HEK293 (cell line): Measurements from ENCODE around the gene AMER3.

Experiments used
- CTCF ChIA-PET: fragments of 350-600 bp; formaldehyde crosslinking; extraction: SDS; loops from one replicate; lab custom pipeline; 2021; ENCODE audit warnings: antibody characterized with exemption; lab: Yijun Ruan, JAX
- POLR2A ChIA-PET: fragments of 300-600 bp; formaldehyde crosslinking; extraction: SDS; loops from one replicate; lab custom pipeline; 2020; ENCODE audit warnings: antibody characterized with exemption, inconsistent platforms; lab: Yijun Ruan, JAX
- H3K27ac ChIP-seq: fragments of 200-500 bp; sonication (Bioruptor generic); 2 replicates; pipeline ENCODE4 v1.5.1; 2014; ENCODE audit warnings: low read depth, low read length, control low read depth, inconsistent platforms; ENCODE audit errors: extremely low read depth
- H3K36me3 ChIP-seq, 2 experiments: fragments of 200-500 bp in 1 of 2; sonication (Bioruptor generic) in 1 of 2; 1 replicate in 1 of 2; 2 replicates in 1 of 2; pipeline ENCODE4 v1.5.1; 2014 to 2017; ENCODE audit warnings: inconsistent platforms in 2 of 2, low read length in 2 of 2; ENCODE audit not compliant: control insufficient read depth in 2 of 2, insufficient read depth in 1 of 2
- H3K4me1 ChIP-seq: fragments of 200-500 bp; sonication (Bioruptor generic); 2 replicates; pipeline ENCODE4 v1.5.1; 2014; ENCODE audit warnings: mild to moderate bottlenecking, low read length, inconsistent platforms; ENCODE audit not compliant: control insufficient read depth, insufficient read depth
- H3K4me3 ChIP-seq: 2 replicates; pipeline ENCODE4 v1.5.1; 2011; ENCODE audit warnings: low read depth, mild to moderate bottlenecking, control low read depth, low read length, moderate library complexity
- H3K9me3 ChIP-seq: fragments of 200-500 bp; sonication (Bioruptor generic); 2 replicates; pipeline ENCODE4 v1.5.1; 2014; ENCODE audit warnings: low read depth, low read length, inconsistent platforms; ENCODE audit not compliant: control insufficient read depth, insufficient read depth
- BCL11A ChIP-seq: fragments of 450-650 bp; formaldehyde crosslinking; IDR thresholded peaks from 2 replicates; pipeline ENCODE4 v1.5.1; 2016; ENCODE audit warnings: low read depth, missing biosample characterization, missing genetic modification characterization
- BCL11B ChIP-seq: fragments of 450-650 bp; formaldehyde crosslinking; IDR thresholded peaks from 2 replicates; pipeline ENCODE4 v1.5.1; 2016; ENCODE audit warnings: low read depth, missing biosample characterization, missing genetic modification characterization
- GLI2 ChIP-seq: fragments of 450-650 bp; formaldehyde crosslinking; IDR thresholded peaks from 2 replicates; pipeline ENCODE4; 2017; ENCODE audit warnings: missing biosample characterization, missing genetic modification characterization, low read depth, borderline replicate concordance
- SP7 ChIP-seq: fragments of 450-650 bp; formaldehyde crosslinking; IDR thresholded peaks from 2 replicates; pipeline ENCODE4 v1.5.1; 2016; ENCODE audit warnings: missing biosample characterization, missing genetic modification characterization
- TCF7L2 ChIP-seq: IDR thresholded peaks from 2 replicates; pipeline ENCODE4 v1.6.1; 2011; ENCODE audit warnings: low read depth, mild to moderate bottlenecking, inconsistent platforms, low read length, moderate library complexity, borderline replicate concordance
- TSHZ1 ChIP-seq: fragments of 450-650 bp; formaldehyde crosslinking; IDR thresholded peaks from 2 replicates; pipeline ENCODE4 v1.5.1; 2016; ENCODE audit warnings: missing biosample characterization, missing genetic modification characterization, borderline replicate concordance
- ZBTB7A ChIP-seq: fragments of 450-650 bp; formaldehyde crosslinking; IDR thresholded peaks from 2 replicates; pipeline ENCODE4 v1.5.1; 2016; ENCODE audit warnings: low read depth, missing biosample characterization, missing genetic modification characterization
- ZFHX2 ChIP-seq: fragments of 450-650 bp; formaldehyde crosslinking; conservative IDR thresholded peaks from 2 replicates; pipeline ENCODE4 v1.5.1; 2016; ENCODE audit warnings: missing biosample characterization, missing genetic modification characterization
- ZFP69B ChIP-seq: fragments of 450-650 bp; formaldehyde crosslinking; IDR thresholded peaks from 2 replicates; pipeline ENCODE4 v1.5.1; 2016; ENCODE audit warnings: missing biosample characterization, missing genetic modification characterization
- ZNF140 ChIP-seq: fragments of 450-650 bp; formaldehyde crosslinking; IDR thresholded peaks from 2 replicates; pipeline ENCODE4 v1.5.1; 2016; ENCODE audit warnings: missing biosample characterization, missing genetic modification characterization
- ZNF18 ChIP-seq: fragments of 450-650 bp; formaldehyde crosslinking; IDR thresholded peaks from 2 replicates; pipeline ENCODE4 v1.5.1; 2016; ENCODE audit warnings: missing biosample characterization, missing genetic modification characterization
- ZNF202 ChIP-seq: fragments of 450-650 bp; formaldehyde crosslinking; IDR thresholded peaks from 2 replicates; pipeline ENCODE4 v1.5.1; 2016; ENCODE audit warnings: missing biosample characterization, missing genetic modification characterization, borderline replicate concordance
- ZNF341 ChIP-seq: fragments of 450-650 bp; formaldehyde crosslinking; IDR thresholded peaks from 2 replicates; pipeline ENCODE4; 2016; ENCODE audit warnings: low read depth, missing biosample characterization, missing genetic modification characterization
- ZNF394 ChIP-seq: fragments of 450-650 bp; formaldehyde crosslinking; IDR thresholded peaks from 2 replicates; pipeline ENCODE4 v1.5.1; 2016; ENCODE audit warnings: missing biosample characterization, missing genetic modification characterization, mild to moderate bottlenecking, moderate library complexity, borderline replicate concordance
- ZNF416 ChIP-seq: fragments of 450-650 bp; formaldehyde crosslinking; IDR thresholded peaks from 2 replicates; pipeline ENCODE4 v1.5.1; 2016; ENCODE audit warnings: missing biosample characterization, missing genetic modification characterization
- ZNF571 ChIP-seq: fragments of 450-650 bp; formaldehyde crosslinking; IDR thresholded peaks from 2 replicates; pipeline ENCODE4 v1.5.0; 2017; ENCODE audit warnings: missing biosample characterization, missing genetic modification characterization
- ZNF670 ChIP-seq: fragments of 450-650 bp; formaldehyde crosslinking; IDR thresholded peaks from 2 replicates; pipeline ENCODE4 v1.5.1; 2016; ENCODE audit warnings: missing biosample characterization, missing genetic modification characterization, low read depth
- ZNF677 ChIP-seq: fragments of 450-650 bp; IDR thresholded peaks from 2 replicates; pipeline ENCODE4 v1.5.0; 2018; ENCODE audit warnings: missing biosample characterization, mild to moderate bottlenecking, missing genetic modification characterization, moderate library complexity
- ZNF768 ChIP-seq: fragments of 450-650 bp; formaldehyde crosslinking; IDR thresholded peaks from 2 replicates; pipeline ENCODE4 v1.5.1; 2018; ENCODE audit warnings: missing biosample characterization, mild to moderate bottlenecking, missing genetic modification characterization
- ZNF791 ChIP-seq: fragments of 450-650 bp; formaldehyde crosslinking; IDR thresholded peaks from 2 replicates; pipeline ENCODE4 v1.5.1; 2016; ENCODE audit warnings: missing biosample characterization, missing genetic modification characterization
- ZNF830 ChIP-seq: fragments of 450-650 bp; IDR thresholded peaks from 2 replicates; pipeline ENCODE4 v1.5.0; 2018; ENCODE audit warnings: missing biosample characterization, missing genetic modification characterization, low read depth, mild to moderate bottlenecking, moderate library complexity

The AMER3 gene

DNA sequence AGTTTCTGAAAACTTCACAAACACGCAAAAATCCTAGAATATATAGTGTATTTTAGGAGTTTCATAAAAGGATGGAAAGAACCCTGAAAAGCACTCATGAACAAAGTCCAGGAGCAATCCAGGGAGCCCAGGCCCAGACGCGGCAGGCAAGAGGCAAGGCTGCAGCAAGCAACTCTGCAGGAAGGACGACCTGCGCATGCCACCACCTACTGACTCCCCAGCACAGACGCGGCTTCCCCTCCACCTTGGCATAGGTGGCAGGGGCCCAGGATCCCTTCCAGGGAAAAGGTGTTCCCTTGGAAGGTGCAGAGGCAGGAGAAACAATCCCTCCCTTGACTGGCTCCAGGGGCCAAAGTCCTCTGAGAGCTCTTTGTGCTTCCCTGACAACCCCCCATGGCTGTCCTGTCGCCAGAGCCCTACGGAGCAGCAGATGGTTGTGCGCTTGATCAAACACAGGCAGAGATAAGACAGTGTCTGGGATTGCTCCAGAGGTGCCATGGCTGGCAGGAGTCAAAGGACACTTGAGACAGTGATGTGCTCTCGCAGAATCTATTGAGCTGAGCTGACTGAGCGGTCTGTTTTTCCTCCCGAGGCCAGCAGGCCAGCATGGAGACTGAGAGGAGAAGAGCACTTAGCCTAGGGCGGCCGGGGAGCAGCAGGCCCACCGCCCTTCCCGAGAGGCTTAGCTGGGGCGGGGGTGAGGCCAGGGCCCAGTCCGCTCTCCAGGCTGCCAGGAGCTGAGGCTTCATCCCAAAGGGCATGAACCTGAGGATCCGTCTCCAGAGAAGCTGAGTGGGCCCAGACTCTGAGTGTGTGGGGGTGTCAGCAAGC lies 10.8 kb upstream of the AMER3 start:
- CTCF ChIA-PET = no interaction called here
- H3K4me3 ChIP-seq = no peak overlapping the region
- no peak overlapping the region for H3K27ac ChIP-seq
- TF ChIP-seq GLI2 (tag by site-specific recombination) = no peak
- TF ChIP-seq TCF7L2 = peak; percentile 49; the same call in 1 of the 2 replicates
- no peaks in the 10 kb centered on the region for H3K4me1 ChIP-seq
- POLR2A ChIA-PET = no interaction called here
- no peaks in the 10 kb centered on the region for H3K9me3 ChIP-seq
- no peaks in the 10 kb centered on the region for H3K36me3 ChIP-seq

DNA sequence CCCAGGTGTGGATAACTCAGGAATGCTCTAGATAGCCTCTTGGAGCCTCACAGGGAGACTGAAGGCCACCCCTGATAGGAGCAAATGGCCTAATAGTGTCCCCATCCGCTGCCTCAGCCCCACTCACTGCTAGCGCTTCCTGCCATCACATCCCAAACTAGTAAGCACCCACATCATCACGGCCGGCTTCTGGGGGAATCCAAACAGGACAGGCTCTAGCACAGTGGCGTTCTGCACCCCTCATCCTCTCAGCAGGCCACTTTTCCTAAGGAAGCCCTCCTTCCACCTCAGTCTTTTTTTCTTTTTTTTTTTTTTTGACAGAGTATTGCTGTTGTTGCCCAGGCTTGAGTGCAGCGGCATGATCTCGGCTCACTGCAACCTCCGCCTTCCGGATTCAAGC lies 6.3 kb upstream of the AMER3 start:
- Histone ChIP-seq H3K27ac (no peak overlapping the region), H3K4me3 (no peak overlapping the region), H3K4me1 (no peaks in the 10 kb centered on the region), H3K36me3 (no peaks in the 10 kb centered on the region), H3K9me3 (no peaks in the 10 kb centered on the region)
- no peak for TF ChIP-seq ZNF341
- TF ChIP-seq ZNF394 (tag by site-specific recombination) = no peak
- no peak for TF ChIP-seq ZNF202 (tag by site-specific recombination)
- ChIA-PET POLR2A (no interaction called here), CTCF (no interaction called here)

DNA sequence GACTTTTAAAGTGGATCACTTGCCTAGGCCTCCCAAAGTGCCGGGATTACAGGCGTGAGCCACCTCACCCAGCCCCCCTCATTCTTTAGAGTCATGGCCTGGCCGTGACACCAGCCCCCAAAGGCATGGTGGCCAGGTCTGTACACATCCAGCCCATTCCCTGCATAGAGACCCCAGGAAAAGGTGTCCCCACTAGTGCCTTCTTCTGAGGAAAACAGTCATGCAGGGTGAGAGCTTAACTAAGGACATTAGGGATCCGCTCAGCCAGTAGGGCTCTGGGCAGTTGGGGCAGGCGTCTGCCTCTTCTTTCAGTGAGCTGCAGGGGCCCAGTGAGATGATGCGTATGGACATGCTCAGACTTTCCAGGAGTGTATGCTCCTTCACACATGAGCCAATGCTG lies 5.7 kb upstream of the AMER3 start:
- POLR2A ChIA-PET = no interaction called here
- no peak for TF ChIP-seq ZNF416 (tag by site-specific recombination)
- TF ChIP-seq ZNF571 (tag by site-specific recombination) = no peak
- TF ChIP-seq ZNF768 = no peak
- no peak for TF ChIP-seq ZNF670
- no peak for TF ChIP-seq BCL11B (tag by site-specific recombination)
- no peak for TF ChIP-seq SP7 (tag by site-specific recombination)
- no peak for TF ChIP-seq TSHZ1
- no peak for TF ChIP-seq ZNF791 (tag by site-specific recombination)
- TF ChIP-seq BCL11A (tag by site-specific recombination) = no peak
- TF ChIP-seq ZNF140 = no peak
- TF ChIP-seq ZFP69B (tag by site-specific recombination) = no peak
- no peak for TF ChIP-seq ZNF830 (tag by site-specific recombination)
- no peak for TF ChIP-seq ZBTB7A (tag by site-specific recombination)
- no peak for TF ChIP-seq ZNF677 (tag by site-specific recombination)
- TF ChIP-seq ZFHX2 (tag by site-specific recombination) = no peak
- TF ChIP-seq ZNF18 (tag by site-specific recombination) = no peak
- Histone ChIP-seq H3K4me3 (no peak overlapping the region), H3K36me3 (no peaks in the 10 kb centered on the region), H3K4me1 (no peaks in the 10 kb centered on the region), H3K27ac (no peak overlapping the region), H3K9me3 (no peaks in the 10 kb centered on the region)
- CTCF ChIA-PET = no interaction called here
